COLO668 (cell line): Measurements from ENCODE around the gene NTPCR.
A peak's percentile ranks its signal among the peaks of the same experiment; 100 is the strongest.

ENCODE experiments used
- DNase-seq: peaks from one replicate; lab custom pipeline; 2025; ENCODE audit not compliant: unreplicated experiment; lab: John Stamatoyannopoulos, UW

The NTPCR gene

GRCh38 chr1:233006108-233006507, 55.7 kb downstream of the NTPCR start:
- no peak for DNase-seq

DNA sequence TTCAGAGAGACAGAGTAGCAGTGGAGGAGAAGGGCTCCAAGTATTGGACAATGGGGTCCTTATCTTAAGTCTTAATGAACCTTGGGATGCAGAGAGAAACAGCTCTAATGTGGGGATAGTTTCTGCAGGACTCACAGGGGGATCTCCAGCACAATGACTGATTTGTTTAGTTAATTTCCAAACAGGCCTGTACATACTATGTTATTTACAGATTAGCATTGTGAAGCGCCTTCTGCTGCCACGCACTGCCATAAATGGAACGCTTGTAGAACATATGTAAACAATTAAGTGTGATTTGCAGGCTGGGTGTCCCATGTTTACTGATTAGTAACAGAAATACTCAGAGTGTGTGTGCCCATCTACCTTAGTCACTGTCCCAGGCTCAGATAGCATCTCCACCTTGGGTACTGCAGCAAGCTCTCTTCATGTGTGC, 56.1 kb downstream of the NTPCR start:
- DNase-seq, result peak; percentile 27

DNA sequence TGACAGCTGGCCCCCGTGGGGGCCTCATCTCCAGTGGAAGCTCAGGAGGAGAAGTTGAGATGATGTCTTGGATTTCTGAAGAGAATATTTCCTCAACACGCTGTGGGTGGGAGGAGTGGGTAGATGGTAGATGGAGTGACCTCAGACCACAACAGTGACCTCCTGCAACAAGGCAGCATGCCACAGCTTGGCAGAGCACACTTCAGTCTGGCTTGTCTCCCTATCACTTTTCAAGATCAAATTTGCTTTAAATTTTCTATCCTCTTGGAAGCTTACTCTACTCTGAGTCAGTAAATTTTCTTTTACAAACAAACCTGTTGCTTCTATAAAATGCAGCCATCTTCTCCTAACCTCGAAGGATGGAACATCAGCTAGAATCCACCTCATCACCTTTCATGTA, 59.7 kb downstream of the NTPCR start:
- DNase-seq, result no peak

- DNase-seq, result no peak
Measured at GRCh38 chr1:233012021-233012420, 61.6 kb downstream of the NTPCR start.

DNA sequence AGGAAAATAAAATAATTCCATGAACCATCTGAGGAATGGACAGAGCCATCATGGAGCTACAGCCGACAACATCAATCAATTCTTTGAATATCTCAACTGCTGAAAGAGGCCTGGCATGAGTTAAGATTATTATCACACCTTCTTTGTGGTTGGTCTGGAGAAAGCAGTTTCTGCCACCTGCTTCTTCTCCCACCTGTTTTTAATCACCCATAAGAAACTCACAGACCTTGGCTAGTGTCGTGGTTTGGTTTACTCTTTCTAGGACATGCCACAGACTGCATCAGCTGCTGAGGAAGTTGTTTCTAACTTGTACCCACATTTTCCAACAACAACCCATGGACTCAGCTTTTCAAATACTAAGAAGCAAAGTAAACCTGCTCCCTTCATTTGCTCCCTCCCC, 65.6 kb downstream of the NTPCR start:
- DNase-seq, result no peak

GRCh38 chr1:233016798-233017197, 66.4 kb downstream of the NTPCR start:
- no peak for DNase-seq

- DNase-seq, result no peak
Measured at GRCh38 chr1:233019083-233019482, 68.7 kb downstream of the NTPCR start.

- no peak for DNase-seq
Measured at GRCh38 chr1:233019778-233020325, 69.4 kb downstream of the NTPCR start.

- no peak for DNase-seq
Measured at GRCh38 chr1:233020426-233020825, 70.0 kb downstream of the NTPCR start.

GRCh38 chr1:233022246-233022645, 71.8 kb downstream of the NTPCR start:
- DNase-seq, result no peak

DNA sequence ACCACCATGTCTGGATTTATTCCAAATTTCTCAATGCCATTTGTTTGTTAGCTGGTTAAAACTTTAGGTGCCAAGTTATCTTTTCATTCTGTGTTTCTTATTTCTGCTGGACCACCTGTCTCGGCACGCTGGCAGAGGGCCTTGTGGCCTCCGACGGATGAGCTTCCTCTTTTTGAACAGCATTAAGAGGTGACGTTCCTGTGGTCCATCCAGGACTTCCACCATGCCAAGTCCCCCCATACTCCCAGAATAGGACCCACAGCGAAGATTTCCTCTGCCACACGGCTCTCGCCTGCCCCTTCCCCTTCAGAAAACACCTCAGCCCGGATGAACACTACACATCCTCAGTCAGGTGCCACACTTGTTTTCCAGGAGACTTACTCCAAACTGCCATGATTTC, 73.8 kb downstream of the NTPCR start:
- DNase-seq, result no peak

- DNase-seq, result peak; percentile 45
Measured at GRCh38 chr1:233025157-233025556, 74.7 kb downstream of the NTPCR start.

DNA sequence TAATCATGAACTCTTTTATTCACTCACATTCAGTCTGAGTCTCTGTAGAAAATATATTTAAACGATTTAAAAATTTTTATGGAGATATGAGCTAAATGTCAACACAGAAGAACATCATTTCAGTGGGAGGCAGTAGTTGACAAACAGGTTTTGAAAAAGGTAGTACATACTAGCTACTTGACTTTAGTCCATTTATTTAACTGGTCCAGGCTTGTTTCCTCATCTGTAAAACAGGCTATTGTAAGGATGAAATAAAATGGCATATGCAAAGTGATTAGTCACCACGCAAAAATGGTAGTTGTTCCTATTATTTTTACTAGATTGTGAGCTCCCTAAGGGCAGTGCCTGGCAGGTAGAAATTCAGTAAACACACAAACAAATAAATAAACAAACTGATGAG, 75.2 kb downstream of the NTPCR start:
- DNase-seq, result no peak

DNA sequence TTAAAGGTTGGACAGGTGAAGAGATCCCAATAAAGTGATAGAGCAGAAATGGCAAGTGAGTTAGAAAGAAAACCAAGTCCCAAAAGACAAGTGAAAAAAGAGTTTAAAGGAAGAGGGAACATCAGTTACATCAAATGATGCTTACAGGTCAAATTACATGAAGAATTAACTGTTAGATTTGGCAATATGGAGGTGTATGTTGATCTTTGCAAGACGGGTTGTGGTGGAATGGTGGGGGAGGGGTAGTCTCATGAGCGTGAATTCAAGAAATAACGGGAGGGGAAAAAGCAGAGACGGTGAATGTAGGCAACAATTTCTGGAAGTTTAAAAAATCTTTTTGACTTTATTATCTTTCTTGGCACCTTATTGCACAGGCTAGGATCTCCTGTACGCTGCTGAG, 76.6 kb downstream of the NTPCR start:
- no peak for DNase-seq

GRCh38 chr1:233031521-233031920, 81.1 kb downstream of the NTPCR start:
- no peak for DNase-seq

- DNase-seq, result no peak
Measured at GRCh38 chr1:233032916-233033315, 82.5 kb downstream of the NTPCR start.

DNA sequence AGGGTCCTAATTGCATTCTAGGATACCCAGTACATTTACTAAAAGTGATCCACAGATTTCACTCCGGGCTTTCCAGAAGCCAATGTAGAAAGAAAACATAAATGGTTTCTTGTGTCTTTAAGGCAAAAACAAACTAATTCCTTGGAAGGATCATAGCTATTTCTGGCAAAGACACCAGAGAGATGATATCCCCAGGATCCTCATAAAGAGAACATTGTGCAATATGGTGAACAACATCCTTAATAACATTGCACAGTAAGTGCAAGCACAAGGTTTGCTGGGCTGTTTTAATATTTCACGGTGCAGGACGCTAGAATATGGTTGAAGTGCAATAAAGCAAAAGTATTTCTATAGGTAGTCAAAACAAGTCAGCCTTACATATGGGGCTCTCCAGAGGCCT, 83.0 kb downstream of the NTPCR start:
- no peak for DNase-seq
